A549 (cell line): Measurements from ENCODE around the gene SEMA6C. TPM values are rescaled to one million over a fixed set of nuclear protein-coding genes. Genes with fewer than 3 reads are reported as not detected.
A peak's percentile ranks its signal among the peaks of the same experiment; 100 is the strongest.

Experiments used
- ATAC-seq, 2 experiments: fragments of 200-7000 bp in 1 of 2; fragments of >200 bp in 1 of 2; cut with Nextera tagmentation in 1 of 2; cut with Tn5 transposase in 1 of 2; 3 replicates each; pipeline versions ENCODE4 v1.8.0 to v1.9.1; 2018 to 2020; ENCODE audit warnings: mild to moderate bottlenecking in 1 of 2, moderate library complexity in 1 of 2
- CTCF ChIA-PET: fragments of 300-600 bp; sonication (Branson Sonifier 250); formaldehyde crosslinking; extraction: SDS; loops from one replicate; lab custom pipeline; 2021; ENCODE audit warnings: antibody characterized with exemption, inconsistent platforms; lab: Yijun Ruan, JAX
- POLR2A ChIA-PET: fragments of 350-600 bp; formaldehyde crosslinking; extraction: SDS; loops from one replicate; lab custom pipeline; 2021; ENCODE audit warnings: antibody characterized with exemption, inconsistent platforms; lab: Yijun Ruan, JAX
- DNase-seq, 2 experiments: peaks; one replicate each; pipeline versions ENCODE4 v3.0.0 to v3.0.0-alpha.2; 2011 to 2016; ENCODE audit warnings: low read depth in 1 of 2, low spot score in 1 of 2
- FAIRE-seq: peaks from 2 replicates; lab custom pipeline; 2011; peaks lifted over from hg19 to GRCh38; lab: Jason Lieb, UNC
- H3K27ac ChIP-seq, 2 experiments: fragments of >200 bp; sonication (Bioruptor Twin); formaldehyde crosslinking; 3 replicates each; pipeline ENCODE4 v1.5.1; 2016 to 2017
- H3K4me1 ChIP-seq: fragments of >200 bp; sonication (Bioruptor Twin); formaldehyde crosslinking; 3 replicates; pipeline ENCODE4 v1.6.1; 2016
- H3K4me2 ChIP-seq: fragments of >200 bp; sonication (Bioruptor Twin); formaldehyde crosslinking; 3 replicates; pipeline ENCODE4 v1.6.1; 2016
- H3K4me3 ChIP-seq: fragments of >200 bp; sonication (Bioruptor Twin); formaldehyde crosslinking; 3 replicates; pipeline ENCODE4 v1.5.1; 2016
- H3K9me3 ChIP-seq: fragments of >200 bp; sonication (Bioruptor Twin); formaldehyde crosslinking; 3 replicates; pipeline ENCODE4 v1.6.1; 2016
- ATOH8 ChIP-seq: fragments of 250-450 bp; sonication (Bioruptor Pico); IDR thresholded peaks from 2 replicates; pipeline ENCODE4 v1.5.0; 2020; ENCODE audit warnings: low read depth, mild to moderate bottlenecking, moderate library complexity
- BCL3 ChIP-seq: fragments of >200 bp; sonication (Bioruptor Twin); formaldehyde crosslinking; IDR thresholded peaks from 3 replicates; pipeline ENCODE4 v1.6.1; 2016
- CHD2 ChIP-seq: fragments of 150-350 bp; IDR thresholded peaks from 2 replicates; pipeline ENCODE4 v1.6.1; 2014; ENCODE audit warnings: low read length; ENCODE audit not compliant: partially characterized antibody
- EHF ChIP-seq: fragments of 250-450 bp; sonication (Bioruptor Pico); IDR thresholded peaks from 2 replicates; pipeline ENCODE4 v1.5.0; 2020; ENCODE audit warnings: mild to moderate bottlenecking
- ELK1 ChIP-seq: fragments of 150-350 bp; IDR thresholded peaks from 2 replicates; pipeline ENCODE4 v1.6.1; 2014; ENCODE audit warnings: low read depth, mild to moderate bottlenecking, low read length
- EP300 ChIP-seq, 2 experiments: fragments of >200 bp; sonication (Bioruptor Twin); formaldehyde crosslinking; IDR thresholded peaks; 2 replicates in 1 of 2; 3 replicates in 1 of 2; pipeline ENCODE4 v1.6.1; 2016 to 2017
- ESRRA ChIP-seq: fragments of 150-350 bp; IDR thresholded peaks from 2 replicates; pipeline ENCODE4 v1.6.1; 2014; ENCODE audit warnings: mild to moderate bottlenecking, low read length, borderline replicate concordance
- FOSL2 ChIP-seq, 2 experiments: fragments of 450-650 bp in 1 of 2; fragments of >200 bp in 1 of 2; sonication (Bioruptor Twin) in 1 of 2; formaldehyde crosslinking; IDR thresholded peaks; 2 replicates each; pipeline versions ENCODE4 v1.5.0 to v1.6.1; 2016 to 2020; ENCODE audit warnings: mild to moderate bottlenecking in 1 of 2, moderate library complexity in 1 of 2
- GATA3 ChIP-seq: IDR thresholded peaks from 2 replicates; pipeline ENCODE4 v1.6.1; 2012; ENCODE audit warnings: borderline replicate concordance
- HDAC2 ChIP-seq: fragments of 200-600 bp; sonication (generic); IDR thresholded peaks from 2 replicates; pipeline ENCODE4 v1.6.1; 2016
- HES2 ChIP-seq: fragments of >200 bp; sonication (Bioruptor Twin); formaldehyde crosslinking; IDR thresholded peaks from 2 replicates; pipeline ENCODE4 v1.6.1; 2016
- HMGXB4 ChIP-seq: fragments of 250-450 bp; sonication (Bioruptor Pico); IDR thresholded peaks from 2 replicates; pipeline ENCODE4 v1.5.0; 2021; ENCODE audit warnings: mild to moderate bottlenecking, moderate library complexity, borderline replicate concordance
- HOXB13 ChIP-seq: fragments of 250-450 bp; sonication (Bioruptor Pico); IDR thresholded peaks from 2 replicates; pipeline ENCODE4 v1.5.0; 2020; ENCODE audit warnings: low read depth, mild to moderate bottlenecking, moderate library complexity
- HOXB5 ChIP-seq: fragments of 250-450 bp; sonication (Bioruptor Pico); IDR thresholded peaks from 2 replicates; pipeline ENCODE4 v1.5.0; 2020; ENCODE audit warnings: mild to moderate bottlenecking, moderate library complexity
- JUN ChIP-seq, 2 experiments: fragments of >200 bp; sonication (Bioruptor Twin); formaldehyde crosslinking; IDR thresholded peaks; 2 replicates in 1 of 2; 3 replicates in 1 of 2; pipeline ENCODE4 v1.6.1; 2016 to 2017
- JUNB ChIP-seq: fragments of >200 bp; sonication (Bioruptor Twin); formaldehyde crosslinking; IDR thresholded peaks from 2 replicates; pipeline ENCODE4 v1.6.1; 2016
- KDM1A ChIP-seq: fragments of 200-600 bp; sonication (generic); IDR thresholded peaks from 2 replicates; pipeline ENCODE4 v1.6.1; 2016; ENCODE audit warnings: low read depth, mild to moderate bottlenecking
- KDM5A ChIP-seq: fragments of 200-600 bp; sonication (generic); IDR thresholded peaks from 2 replicates; pipeline ENCODE4 v1.6.1; 2016; ENCODE audit warnings: antibody characterized with exemption, mild to moderate bottlenecking
- MAX ChIP-seq: IDR thresholded peaks from 2 replicates; pipeline ENCODE4 v1.6.1; 2012
- MAZ ChIP-seq: fragments of 150-350 bp; IDR thresholded peaks from 2 replicates; pipeline ENCODE4 v1.6.1; 2014; ENCODE audit warnings: antibody characterized with exemption, low read depth, low read length, borderline replicate concordance
- NPAS2 ChIP-seq: fragments of 250-450 bp; sonication (Bioruptor Pico); IDR thresholded peaks from 2 replicates; pipeline ENCODE4 v1.8.0; 2022; ENCODE audit warnings: mild to moderate bottlenecking, moderate library complexity, borderline replicate concordance
- NR3C1 ChIP-seq: fragments of >200 bp; sonication (Bioruptor Twin); formaldehyde crosslinking; IDR thresholded peaks from 3 replicates; pipeline ENCODE4 v1.6.1; 2017
- PBX3 ChIP-seq: IDR thresholded peaks from 2 replicates; pipeline ENCODE4 v1.6.1; 2012
- PHF8 ChIP-seq: fragments of 200-600 bp; sonication (generic); IDR thresholded peaks from 2 replicates; pipeline ENCODE4 v1.6.1; 2016; ENCODE audit warnings: low read depth, mild to moderate bottlenecking, antibody characterized with exemption, moderate library complexity, borderline replicate concordance
- ZC3H11A ChIP-seq: fragments of 450-650 bp; IDR thresholded peaks from 2 replicates; pipeline ENCODE4 v1.6.1; 2014; ENCODE audit warnings: antibody characterized with exemption, mild to moderate bottlenecking
- WGBS: methylation state at CpG from one replicate; pipeline ENCODE4 v1.1.6; 2017; ENCODE audit errors: missing lambda C conversion rate; 5-methylcytosine and 5-hydroxymethylcytosine counted together
- polyA plus RNA-seq, 4 experiments: library from polyadenylated mRNA; depleted of rRNA in 3 of 4; stranded (reverse); fragments of >200 nt; fragmentation: RNase III in 1 of 4; extraction: RNeasy Plus Mini Kit Qiagen cat#74134 plus additional on column Dnase treatment in 1 of 4; gene quantifications; 2 replicates in 3 of 4; 3 replicates in 1 of 4; pipeline ENCODE4 v1.2.3, GENCODE V29; 2011 to 2017

The SEMA6C gene
- polyA plus RNA-seq, 2 of the 4 experiments (the other 2 are of a cell fraction): 1.3 to 1.6 TPM

GRCh38 chr1:151134396-151134795 lies 12.0 kb downstream of the SEMA6C start:
- TF ChIP-seq JUN (IDR thresholded peaks at IDR 0.05) (no peak), PBX3 (no peak), HDAC2 (no peak)
- FAIRE-seq (no peak), ATAC-seq (peak in 1 of 2 experiments; percentile 15; a peak in 2 of 6 replicates), DNase-seq (no peak)
- no peaks in the 10 kb centered on the region for H3K9me3 ChIP-seq
- H3K4me1 ChIP-seq: no peaks in the 10 kb centered on the region
- CTCF ChIA-PET: interaction anchor here (0.9 to 3.8 kb wide), 7 partner anchors 10 to 34 kb away, joined by 3 to 23 read pairs (median 4); partner anchors contain the start of gene TNFAIP8L2
- 84% methylated on average over 3 of the region's 3 CpGs for WGBS
- H3K4me3 ChIP-seq: no peak overlapping the region
- POLR2A ChIA-PET: no interaction called here
- no peak overlapping the region for H3K27ac ChIP-seq
- no peak overlapping the region for H3K4me2 ChIP-seq

GRCh38 chr1:151133018-151133806 lies 13.2 kb downstream of the SEMA6C start:
- ChIA-PET POLR2A (no interaction called here), CTCF (interaction anchor here (0.6 to 3.8 kb wide), 6 partner anchors 10 to 44 kb away, joined by 3 to 23 read pairs (median 5); partner anchors contain the start of gene TNFAIP8L2)
- H3K9me3 ChIP-seq: no peaks in the 10 kb centered on the region
- WGBS: 89% methylated on average over 50 of the region's 65 CpGs
- TF ChIP-seq BCL3 (no peak), ZC3H11A (no peak), ESRRA (no peak), FOSL2 (IDR thresholded peaks at IDR 0.05) (no peak), FOSL2 (CRISPR knock-in tag; IDR thresholded peaks at IDR 0.05) (no peak), EHF (no peak), HOXB5 (CRISPR knock-in tag) (no peak), CHD2 (no peak), NPAS2 (no peak), JUNB (no peak), HDAC2 (no peak), ELK1 (no peak), KDM1A (no peak)
- H3K27ac ChIP-seq: no peak overlapping the region
- FAIRE-seq (no peak), DNase-seq (no peak), ATAC-seq (peak in 1 of 2 experiments; percentile 18; a peak in 2 of 6 replicates)
- H3K4me1 ChIP-seq: no peaks in the 10 kb centered on the region
- no peak overlapping the region for H3K4me3 ChIP-seq
- no peak overlapping the region for H3K4me2 ChIP-seq

- ChIA-PET CTCF (interaction anchor here (1.6 kb wide), 1 partner anchor 10 kb away, joined by 3 read pairs; no protein-coding TSS in a partner anchor), POLR2A (no interaction called here)
- Histone ChIP-seq H3K4me3 (no peak overlapping the region), H3K9me3 (no peaks in the 10 kb centered on the region), H3K4me2 (no peak overlapping the region), H3K4me1 (no peaks in the 10 kb centered on the region), H3K27ac (no peak overlapping the region)
- WGBS: 87% methylated on average over 37 of the region's 74 CpGs
- ATAC-seq (no peak), FAIRE-seq (no peak), DNase-seq (no peak)
- TF ChIP-seq MAZ (no peak), PHF8 (no peak), HOXB13 (CRISPR knock-in tag) (no peak), KDM5A (no peak), ATOH8 (CRISPR knock-in tag) (no peak), GATA3 (no peak), EP300 (IDR thresholded peaks at IDR 0.05) (no peak), HES2 (no peak), FOSL2 (IDR thresholded peaks at IDR 0.05) (no peak), FOSL2 (CRISPR knock-in tag; IDR thresholded peaks at IDR 0.05) (no peak), HMGXB4 (CRISPR knock-in tag) (no peak), MAX (no peak), KDM1A (no peak), NR3C1 (no peak)
These were observed 14.0 kb downstream of the SEMA6C start for GRCh38 chr1:151132335-151133017.
